Skeletal muscle cell (primary cell): Measurements from ENCODE around the gene R3HCC1L.
"Not testable (repeated sequence)": the region's sequence is repeated elsewhere in the genome, so short reads cannot be mapped to it uniquely, and the experiment has no call there.

Experiments used
- DNase-seq: peaks from one replicate; pipeline ENCODE4 v3.0.0-alpha.2; 2010; ENCODE audit warnings: low read depth
- H3K4me3 ChIP-seq: 2 replicates; pipeline ENCODE4 v1.5.1; 2011; ENCODE audit warnings: low read depth, mild to moderate bottlenecking, control low read depth, low read length, moderate library complexity

The R3HCC1L gene

GRCh38 chr10:98168766-98169165 is 34.3 kb downstream of the R3HCC1L start:
- no peak overlapping the region for H3K4me3 ChIP-seq
- no peak for DNase-seq

GRCh38 chr10:98169379-98169778 is 34.9 kb downstream of the R3HCC1L start:
- DNase-seq: no peak
- H3K4me3 ChIP-seq: no peak overlapping the region

- no peak overlapping the region for H3K4me3 ChIP-seq
- DNase-seq: no peak
These were observed 36.0 kb downstream of the R3HCC1L start for GRCh38 chr10:98170249-98171117.

- H3K4me3 ChIP-seq: no peak overlapping the region
- DNase-seq: peak; percentile 61
These were observed 37.6 kb downstream of the R3HCC1L start for GRCh38 chr10:98172073-98172472.

- H3K4me3 ChIP-seq: no peak overlapping the region
- no peak for DNase-seq
These were observed 38.0 kb downstream of the R3HCC1L start for GRCh38 chr10:98172495-98172894.

GRCh38 chr10:98173260-98173659 is 38.8 kb downstream of the R3HCC1L start:
- H3K4me3 ChIP-seq: no peak overlapping the region
- DNase-seq: no peak

- H3K4me3 ChIP-seq, DNase-seq: not testable (repeated sequence)
These were observed 48.0 kb downstream of the R3HCC1L start for GRCh38 chr10:98182351-98182915.

- no peak for DNase-seq
- no peak overlapping the region for H3K4me3 ChIP-seq
These were observed 52.2 kb downstream of the R3HCC1L start for GRCh38 chr10:98186681-98187080.

GRCh38 chr10:98190773-98191172 is 56.3 kb downstream of the R3HCC1L start:
- not testable (repeated sequence) for H3K4me3 ChIP-seq, DNase-seq

- no peak overlapping the region for H3K4me3 ChIP-seq
- no peak for DNase-seq
These were observed 58.6 kb downstream of the R3HCC1L start for GRCh38 chr10:98193037-98193436.

- H3K4me3 ChIP-seq: no peak overlapping the region
- DNase-seq: no peak
These were observed 60.2 kb downstream of the R3HCC1L start for GRCh38 chr10:98194633-98195032.

GRCh38 chr10:98195120-98195519 is 60.7 kb downstream of the R3HCC1L start:
- no peak overlapping the region for H3K4me3 ChIP-seq
- no peak for DNase-seq

GRCh38 chr10:98196985-98197384 is 62.5 kb downstream of the R3HCC1L start:
- H3K4me3 ChIP-seq: no peak overlapping the region
- DNase-seq: no peak

- no peak overlapping the region for H3K4me3 ChIP-seq
- DNase-seq: no peak
These were observed 67.3 kb downstream of the R3HCC1L start for GRCh38 chr10:98201760-98202159.

- no peak for DNase-seq
These were observed 67.9 kb downstream of the R3HCC1L start for GRCh38 chr10:98202378-98202777.

GRCh38 chr10:98205351-98205750 is 70.9 kb downstream of the R3HCC1L start:
- no peak overlapping the region for H3K4me3 ChIP-seq
- no peak for DNase-seq

More at GRCh38 chr10:98202378-98202777, 67.9 kb downstream of the R3HCC1L start:
- H3K4me3 ChIP-seq: no peak overlapping the region

- DNase-seq: no peak
- no peak overlapping the region for H3K4me3 ChIP-seq
These were observed 74.5 kb downstream of the R3HCC1L start for GRCh38 chr10:98208925-98209324.

GRCh38 chr10:98209441-98209840 is 75.0 kb downstream of the R3HCC1L start:
- H3K4me3 ChIP-seq: no peak overlapping the region
- no peak for DNase-seq

GRCh38 chr10:98212196-98212595 is 77.7 kb downstream of the R3HCC1L start:
- DNase-seq: no peak
- no peak overlapping the region for H3K4me3 ChIP-seq

GRCh38 chr10:98213740-98214139 is 79.3 kb downstream of the R3HCC1L start:
- DNase-seq: no peak
- H3K4me3 ChIP-seq: no peak overlapping the region

GRCh38 chr10:98215373-98215772 is 80.9 kb downstream of the R3HCC1L start:
- DNase-seq: no peak
- no peak overlapping the region for H3K4me3 ChIP-seq
